ENCODE data around the gene SART1.
"Not testable (repeated sequence)": the region's sequence is repeated elsewhere in the genome, so short reads cannot be mapped to it uniquely, and the experiment has no call there.

Gene SART1

GRCh38 chr11:66001942-66002647, 40.6 kb downstream of the SART1 start, which contains the start of the genes BANF1 and EIF1AD:
BANF1 (plus strand) TSS chr11:66002503; CDS start chr11:66003251, 748 bp downstream.
EIF1AD (minus strand) TSS chr11:66002157; CDS start chr11:66000389, 1,768 bp downstream.
- peak; percentile 97 for DNase-seq

GRCh38 chr11:66002648-66003225, 41.2 kb downstream of the SART1 start:
- DNase-seq = peak; percentile 57

GRCh38 chr11:66003291-66003690, 41.8 kb downstream of the SART1 start:
- DNase-seq = no peak

GRCh38 chr11:66004186-66004585, 42.7 kb downstream of the SART1 start:
- DNase-seq = no peak

GRCh38 chr11:66006134-66006890, 44.8 kb downstream of the SART1 start:
- DNase-seq = no peak

GRCh38 chr11:66006891-66007176, 45.3 kb downstream of the SART1 start:
- DNase-seq = no peak

GRCh38 chr11:66007201-66007634, 45.7 kb downstream of the SART1 start:
- no peak for DNase-seq

- DNase-seq = no peak
Measured at GRCh38 chr11:66008095-66008467, 46.5 kb downstream of the SART1 start.

- DNase-seq = no peak
Measured at GRCh38 chr11:66008468-66009101, 47.1 kb downstream of the SART1 start.

- not testable (repeated sequence) for DNase-seq
Measured at GRCh38 chr11:66010036-66010435, 48.5 kb downstream of the SART1 start.

GRCh38 chr11:66011239-66011784, 49.8 kb downstream of the SART1 start:
- no peak for DNase-seq

- DNase-seq = no peak
Measured at GRCh38 chr11:66011785-66012303, 50.3 kb downstream of the SART1 start, which contains the start of gene CST6. CST6 (plus strand) TSS chr11:66012008; CDS start chr11:66012045, 37 bp downstream.

GRCh38 chr11:66012371-66012945, 50.9 kb downstream of the SART1 start:
- DNase-seq = no peak

GRCh38 chr11:66012946-66013761, 51.6 kb downstream of the SART1 start:
- DNase-seq = no peak

- DNase-seq = no peak
Measured at GRCh38 chr11:66013762-66014100, 52.2 kb downstream of the SART1 start.

- DNase-seq = no peak
Measured at GRCh38 chr11:66014804-66015453, 53.4 kb downstream of the SART1 start.

- DNase-seq = no peak
Measured at GRCh38 chr11:66015454-66015881, 53.9 kb downstream of the SART1 start.

GRCh38 chr11:66015936-66016792, 54.6 kb downstream of the SART1 start:
- DNase-seq = no peak

GRCh38 chr11:66016793-66017177, 55.3 kb downstream of the SART1 start:
- DNase-seq = no peak

- DNase-seq = no peak
Measured at GRCh38 chr11:66017321-66017720, 55.8 kb downstream of the SART1 start.
